ENCODE data around the gene HSPA2.

Gene HSPA2

DNA sequence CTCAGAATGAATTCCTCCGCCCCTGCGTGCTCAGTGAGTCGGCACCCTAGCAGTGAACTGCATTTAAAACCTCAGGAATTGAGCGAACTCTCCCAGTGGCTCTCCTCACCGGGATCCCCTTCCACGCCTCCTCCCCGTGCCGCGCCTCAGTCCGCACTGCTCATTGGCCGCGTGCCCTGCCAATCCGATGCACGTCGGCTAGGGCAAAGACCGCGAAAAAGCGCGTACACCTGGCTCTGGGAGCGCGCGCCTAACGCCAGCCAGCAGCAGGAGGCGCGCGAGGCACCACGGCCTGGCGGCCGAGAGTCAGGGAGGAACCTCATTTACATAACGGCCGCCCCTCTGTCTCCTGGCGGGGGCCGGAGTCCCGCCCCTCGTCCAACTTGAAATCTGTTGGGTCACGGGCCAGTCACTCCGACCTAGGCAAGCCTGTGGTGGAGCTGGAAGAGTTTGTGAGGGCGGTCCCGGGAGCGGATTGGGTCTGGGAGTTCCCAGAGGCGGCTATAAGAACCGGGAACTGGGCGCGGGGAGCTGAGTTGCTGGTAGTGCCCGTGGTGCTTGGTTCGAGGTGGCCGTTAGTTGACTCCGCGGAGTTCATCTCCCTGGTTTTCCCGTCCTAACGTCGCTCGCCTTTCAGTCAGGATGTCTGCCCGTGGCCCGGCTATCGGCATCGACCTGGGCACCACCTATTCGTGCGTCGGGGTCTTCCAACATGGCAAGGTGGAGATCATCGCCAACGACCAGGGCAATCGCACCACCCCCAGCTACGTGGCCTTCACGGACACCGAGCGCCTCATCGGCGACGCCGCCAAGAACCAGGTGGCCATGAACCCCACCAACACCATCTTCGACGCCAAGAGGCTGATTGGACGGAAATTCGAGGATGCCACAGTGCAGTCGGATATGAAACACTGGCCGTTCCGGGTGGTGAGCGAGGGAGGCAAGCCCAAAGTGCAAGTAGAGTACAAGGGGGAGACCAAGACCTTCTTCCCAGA lies at the start of gene HSPA2:
Gene HSPA2, plus strand, starts transcription at position 534 of the 995 bp plus-strand sequence. Its CDS starts 109 bp downstream, at position 643.
- FAIRE-seq = peak; percentile 89

DNA sequence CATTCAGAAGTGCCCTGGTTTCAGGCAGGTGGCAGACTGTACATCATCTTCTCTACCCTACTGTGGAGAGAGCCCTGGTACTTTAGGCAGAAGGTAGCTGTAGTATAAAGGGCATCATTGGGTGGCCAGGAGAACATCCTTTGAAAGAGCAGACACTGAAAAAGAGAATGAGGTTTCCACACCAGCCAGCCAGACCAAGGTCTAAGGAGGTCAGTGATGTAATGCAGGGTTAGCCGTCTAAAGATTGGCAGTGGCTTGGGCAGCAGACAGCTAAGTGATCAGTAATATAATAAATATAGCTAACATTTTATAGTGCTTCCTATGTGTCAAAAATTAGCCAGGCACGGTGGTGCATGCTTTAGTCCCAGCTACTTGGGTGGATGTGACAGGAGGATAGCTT lies 48.9 kb upstream of the HSPA2 start:
- FAIRE-seq = no peak

DNA sequence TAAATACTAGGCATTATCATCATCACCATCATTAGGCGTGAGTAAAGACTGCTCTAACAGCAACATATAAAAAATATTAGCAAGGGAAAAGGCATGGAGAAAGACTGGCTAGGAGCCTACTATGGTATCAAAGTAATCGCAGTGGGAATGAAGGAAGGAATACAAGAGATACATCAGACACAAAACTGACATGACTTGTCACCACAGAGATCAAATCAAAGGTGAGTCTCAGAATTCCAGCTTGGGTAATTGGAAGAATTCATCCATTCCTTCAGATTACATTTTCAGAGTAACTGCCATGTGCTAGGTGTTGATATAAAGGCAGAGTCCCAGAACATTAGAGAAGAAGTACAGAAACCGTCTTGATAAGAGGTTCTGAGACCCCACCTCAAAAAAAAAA lies 47.1 kb upstream of the HSPA2 start:
- FAIRE-seq = no peak

DNA sequence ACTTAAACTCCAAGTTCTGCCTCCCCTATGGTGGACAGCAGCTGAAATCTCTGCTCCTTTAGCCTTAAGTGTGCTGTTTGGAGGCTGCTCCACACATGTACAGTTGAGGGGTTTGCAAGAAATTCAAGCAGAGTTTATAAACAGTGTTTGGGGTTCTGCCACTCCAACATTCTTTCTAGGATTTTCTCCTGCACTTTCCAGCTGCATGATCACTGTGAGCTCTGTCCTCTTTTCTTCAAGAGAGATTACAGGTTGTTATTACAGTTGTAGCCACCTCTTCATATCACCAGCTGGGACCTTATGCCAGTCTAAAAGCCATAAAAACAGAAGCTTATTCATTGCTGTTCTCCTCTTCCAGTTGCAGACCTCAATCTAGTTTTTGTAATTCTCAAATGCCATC lies 45.3 kb upstream of the HSPA2 start:
- FAIRE-seq = no peak

DNA sequence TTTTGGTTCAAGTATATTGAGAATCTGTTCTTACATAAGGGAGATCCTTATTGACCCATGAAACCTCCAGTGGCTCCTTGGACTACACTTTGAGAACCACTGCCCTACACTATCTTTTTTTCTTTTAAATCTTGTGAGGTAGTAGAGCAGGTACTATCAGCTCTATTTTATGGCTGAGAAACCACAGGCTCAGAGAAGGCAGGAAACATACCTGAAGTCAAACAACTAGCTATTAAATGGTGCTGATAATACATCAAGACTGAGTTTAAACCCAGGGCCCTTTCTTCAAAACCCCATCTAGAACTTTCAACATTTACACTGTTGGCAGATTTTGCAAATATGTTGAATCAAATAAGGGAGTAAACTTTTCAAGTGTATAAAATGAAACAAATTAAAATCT lies 43.8 kb upstream of the HSPA2 start:
- no peak for FAIRE-seq

DNA sequence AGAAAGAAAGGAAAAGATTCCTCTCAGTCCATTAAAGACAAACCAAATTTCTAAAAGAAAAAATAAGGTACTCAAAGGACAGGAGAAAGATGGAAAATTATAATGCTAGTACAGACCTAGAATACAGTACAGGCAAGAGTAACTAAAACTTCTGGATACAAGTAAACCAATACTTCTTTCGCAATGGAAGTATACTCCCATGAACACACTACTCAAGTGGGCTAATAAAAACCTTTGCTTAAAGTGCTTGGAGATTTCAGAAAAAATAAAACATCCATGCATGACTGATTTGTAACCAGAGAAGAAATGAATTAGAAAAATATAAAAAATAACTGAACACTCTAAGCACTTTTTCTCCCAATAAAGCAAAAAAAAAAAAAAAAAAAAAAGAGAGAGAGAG lies 40.5 kb upstream of the HSPA2 start:
- FAIRE-seq = no peak

- FAIRE-seq = no peak
Observed at GRCh38 chr14:64501411-64502171, 39.0 kb upstream of the HSPA2 start.

DNA sequence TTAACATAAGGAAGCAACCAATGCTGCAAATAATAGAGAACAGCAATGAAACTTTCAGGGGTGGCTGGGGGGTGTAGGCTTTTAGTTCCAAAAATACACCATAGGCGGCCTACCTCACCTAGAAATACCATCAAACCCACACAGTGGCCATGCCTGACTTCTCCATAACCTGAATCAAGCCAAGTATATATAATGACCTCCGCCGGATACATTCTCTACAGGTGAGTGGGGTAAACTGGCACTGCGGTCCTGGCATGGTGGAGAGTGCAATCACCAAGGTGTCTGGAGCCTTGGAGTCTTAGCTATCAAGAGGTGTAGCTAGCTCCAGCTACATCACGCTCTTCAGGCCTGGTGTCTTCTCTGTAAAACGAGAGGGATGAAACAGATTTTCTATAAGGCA lies 38.1 kb upstream of the HSPA2 start:
- no peak for FAIRE-seq

GRCh38 chr14:64502887-64503433 lies 37.6 kb upstream of the HSPA2 start:
- no peak for FAIRE-seq

GRCh38 chr14:64503434-64504309 lies 36.9 kb upstream of the HSPA2 start, which contains the start of gene ZBTB25:
TSS of gene ZBTB25 (minus strand) at chr14:64503838. CDS start at chr14:64490533, 13,305 bp downstream.
- FAIRE-seq = no peak

- FAIRE-seq = no peak
Observed at GRCh38 chr14:64504310-64504896, 36.1 kb upstream of the HSPA2 start, which contains the start of gene ZBTB1. TSS of gene ZBTB1 (plus strand) at chr14:64504770. CDS start at chr14:64521505, 16,735 bp downstream.

GRCh38 chr14:64504897-64505794 lies 35.4 kb upstream of the HSPA2 start:
- no peak for FAIRE-seq

DNA sequence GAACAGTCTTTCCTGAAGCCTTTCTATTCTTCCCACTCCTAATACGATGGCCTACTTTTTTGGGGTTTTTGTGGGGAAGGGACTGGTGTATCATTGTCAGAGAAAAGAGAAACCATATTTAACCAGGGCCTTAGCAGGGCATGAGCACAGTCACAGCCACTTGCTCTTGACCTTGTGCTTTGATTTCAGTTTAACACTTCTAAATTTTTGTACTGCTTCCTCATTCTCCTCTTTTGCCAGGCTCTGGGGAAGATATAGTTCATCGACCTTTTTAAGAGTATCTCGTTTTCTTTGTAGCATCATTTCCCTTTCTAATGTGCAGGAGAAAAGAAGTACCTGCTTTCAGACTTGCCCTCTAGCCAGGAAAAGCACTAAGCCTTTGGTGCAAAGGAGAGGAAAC lies 33.8 kb upstream of the HSPA2 start:
- FAIRE-seq = no peak

- FAIRE-seq = no peak
Observed at GRCh38 chr14:64507376-64508156, 33.0 kb upstream of the HSPA2 start.

- no peak for FAIRE-seq
Observed at GRCh38 chr14:64508215-64508776, 32.2 kb upstream of the HSPA2 start.

GRCh38 chr14:64509036-64509435 lies 31.5 kb upstream of the HSPA2 start:
- FAIRE-seq = no peak

DNA sequence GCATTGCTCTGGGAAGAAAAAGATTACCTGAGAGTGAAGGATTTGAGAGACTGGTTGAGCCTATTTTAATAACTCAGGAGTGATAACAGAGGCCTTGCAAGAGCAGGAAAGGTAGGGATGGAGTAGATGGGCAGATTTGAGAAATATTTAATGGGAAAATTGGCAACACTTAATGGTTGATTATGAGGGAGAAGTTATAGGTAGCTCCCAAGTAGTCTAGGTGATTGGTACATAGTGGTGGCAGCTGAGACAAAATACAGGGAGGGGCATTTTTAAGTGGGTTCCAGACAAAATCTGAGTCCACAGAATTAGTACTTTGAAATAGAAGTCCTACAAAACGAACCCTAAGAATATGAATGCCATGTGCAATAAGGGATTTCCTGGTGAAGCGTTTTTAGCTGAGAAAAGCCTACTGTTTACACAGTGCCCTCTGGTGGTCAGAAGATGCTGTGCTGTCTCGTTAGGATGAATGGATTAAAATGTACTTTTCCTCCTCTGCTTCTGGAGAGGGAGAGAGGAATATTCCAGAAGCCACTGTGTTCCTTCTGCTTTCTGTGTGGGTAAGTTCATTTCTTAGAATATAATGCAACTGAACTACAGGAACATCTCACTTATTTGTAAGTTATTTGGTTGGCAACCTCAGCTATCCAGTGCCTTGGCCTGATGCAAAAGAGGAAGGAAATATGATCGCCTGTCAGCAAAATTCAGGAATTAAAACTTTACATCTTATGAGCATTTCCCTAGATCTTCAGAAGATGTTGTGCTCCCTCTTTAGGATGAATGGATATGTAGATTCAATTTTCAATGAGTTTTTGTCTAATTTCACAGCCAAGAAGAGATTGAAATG lies 29.5 kb upstream of the HSPA2 start:
- FAIRE-seq = no peak

- FAIRE-seq = no peak
Observed at GRCh38 chr14:64513271-64513670, 27.3 kb upstream of the HSPA2 start.
